ENCODE data around the gene ZNF77.

The ZNF77 gene

DNA sequence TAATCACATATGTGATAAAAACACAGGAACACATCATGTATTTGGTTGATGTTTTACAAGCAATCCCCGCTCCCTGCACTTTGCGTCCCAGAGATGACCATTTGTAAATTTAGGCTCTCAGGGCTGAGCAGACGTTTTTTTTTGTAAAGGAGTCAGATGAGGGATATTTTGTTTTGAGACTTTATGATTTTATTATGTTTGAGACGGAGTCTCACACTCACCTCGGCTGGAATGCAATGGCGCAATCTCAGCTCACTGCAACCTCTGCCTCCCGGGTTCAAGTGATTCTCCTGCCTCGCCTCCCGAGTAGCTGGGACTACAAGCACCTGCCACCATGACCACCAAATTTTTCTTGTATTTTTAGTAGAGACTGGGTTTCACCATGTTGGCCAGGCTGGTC, 34.0 kb upstream of the ZNF77 start:
- Histone ChIP-seq H3K4me2 (ENCODE audit: low read length) (no peak overlapping the region), H3K79me2 (ENCODE audit: insufficient read depth, low read length) (no peaks in the 10 kb centered on the region), H3F3A (ENCODE audit: insufficient read depth, low read length) (no peaks in the 10 kb centered on the region), H3K36me3 (ENCODE audit: insufficient read depth, low read length) (no peaks in the 10 kb centered on the region), H3K4me1 (ENCODE audit: insufficient read depth, low read length, severe bottlenecking) (no peaks in the 10 kb centered on the region), H3K9ac (ENCODE audit: low read length) (no peak overlapping the region), H3K27me3 (ENCODE audit: insufficient read depth, low read length) (no peaks in the 10 kb centered on the region), H3K4me3 (ENCODE audit: low read depth, low read length, poor library complexity, severe bottlenecking) (no peak overlapping the region), H4K20me1 (ENCODE audit: insufficient read depth, low read length) (no peaks in the 10 kb centered on the region), H3K9me3 (ENCODE audit: low read length) (no peaks in the 10 kb centered on the region), H2AFZ (ENCODE audit: low read length) (no peak overlapping the region), H3K27ac (ENCODE audit: low read depth, low read length, poor library complexity, severe bottlenecking) (no peak overlapping the region), H3K9me2 (ENCODE audit: low read depth, low read length) (no peaks in the 10 kb centered on the region)
- TF ChIP-seq, protein P1, sequence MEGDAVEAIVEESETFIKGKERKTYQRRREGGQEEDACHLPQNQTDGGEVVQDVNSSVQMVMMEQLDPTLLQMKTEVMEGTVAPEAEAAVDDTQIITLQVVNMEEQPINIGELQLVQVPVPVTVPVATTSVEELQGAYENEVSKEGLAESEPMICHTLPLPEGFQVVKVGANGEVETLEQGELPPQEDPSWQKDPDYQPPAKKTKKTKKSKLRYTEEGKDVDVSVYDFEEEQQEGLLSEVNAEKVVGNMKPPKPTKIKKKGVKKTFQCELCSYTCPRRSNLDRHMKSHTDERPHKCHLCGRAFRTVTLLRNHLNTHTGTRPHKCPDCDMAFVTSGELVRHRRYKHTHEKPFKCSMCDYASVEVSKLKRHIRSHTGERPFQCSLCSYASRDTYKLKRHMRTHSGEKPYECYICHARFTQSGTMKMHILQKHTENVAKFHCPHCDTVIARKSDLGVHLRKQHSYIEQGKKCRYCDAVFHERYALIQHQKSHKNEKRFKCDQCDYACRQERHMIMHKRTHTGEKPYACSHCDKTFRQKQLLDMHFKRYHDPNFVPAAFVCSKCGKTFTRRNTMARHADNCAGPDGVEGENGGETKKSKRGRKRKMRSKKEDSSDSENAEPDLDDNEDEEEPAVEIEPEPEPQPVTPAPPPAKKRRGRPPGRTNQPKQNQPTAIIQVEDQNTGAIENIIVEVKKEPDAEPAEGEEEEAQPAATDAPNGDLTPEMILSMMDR (IDR thresholded peaks at IDR 0.05; ENCODE audit: low read length): no peak
- no peak for TF ChIP-seq EZH2 (IDR thresholded peaks at IDR 0.05; ENCODE audit: borderline replicate concordance, low read length)

DNA sequence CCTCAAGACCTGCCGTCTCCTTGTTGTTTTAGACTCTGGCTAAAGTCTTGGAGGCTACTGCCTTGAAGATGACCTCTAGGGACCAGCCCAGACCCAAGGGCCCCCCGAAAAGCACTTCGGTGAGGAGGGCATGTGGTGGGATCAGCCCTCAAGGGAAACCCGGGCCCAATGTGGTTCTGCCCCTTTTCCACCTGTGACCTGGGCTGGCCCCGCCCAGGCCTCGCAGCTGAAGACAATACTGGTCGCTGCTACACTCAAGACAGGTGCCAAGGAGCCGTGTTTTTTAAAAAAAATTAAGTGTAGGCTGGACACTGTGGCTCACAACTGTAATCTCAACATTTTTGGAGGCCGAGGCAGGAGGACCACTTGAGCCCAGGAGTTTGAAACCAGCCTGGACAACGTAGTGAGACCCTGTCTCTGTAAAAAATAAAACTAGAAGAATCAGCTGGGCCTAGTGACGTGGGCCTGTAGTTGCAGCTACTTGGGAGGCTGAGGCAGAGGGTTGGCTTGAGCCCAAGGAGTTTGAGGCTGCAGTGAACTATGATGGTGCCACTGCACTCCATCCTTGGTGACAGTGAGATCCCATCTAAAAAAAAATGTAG, 33.5 kb upstream of the ZNF77 start:
- Histone ChIP-seq H3K4me1 (ENCODE audit: insufficient read depth, low read length, severe bottlenecking) (no peaks in the 10 kb centered on the region), H4K20me1 (ENCODE audit: insufficient read depth, low read length) (no peaks in the 10 kb centered on the region), H3K4me2 (ENCODE audit: low read length) (no peak overlapping the region)

DNA sequence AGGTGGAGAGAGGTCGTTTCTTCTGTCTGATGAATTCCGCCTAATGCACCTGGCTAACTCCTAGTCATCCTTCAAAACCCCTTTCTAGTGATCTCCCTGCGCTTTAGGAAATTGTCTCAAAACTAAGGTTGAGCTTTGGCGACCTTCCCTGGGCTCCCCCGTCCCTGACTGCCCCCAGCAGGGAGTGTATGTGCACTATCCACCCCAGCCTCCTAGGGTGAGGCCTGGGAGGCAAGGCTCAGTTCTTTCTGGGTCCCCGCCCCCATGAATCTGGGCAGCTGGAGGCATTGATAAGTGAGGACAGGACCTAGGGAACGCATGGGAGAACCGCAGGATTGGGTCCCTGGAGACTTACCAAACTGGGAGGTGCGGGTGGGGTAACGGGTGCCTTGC, 33.0 kb upstream of the ZNF77 start:
- Histone ChIP-seq H3K4me2 (ENCODE audit: low read length) (no peak overlapping the region), H2AFZ (ENCODE audit: low read length) (no peak overlapping the region), H3K27me3 (ENCODE audit: insufficient read depth, low read length) (no peaks in the 10 kb centered on the region), H3F3A (ENCODE audit: insufficient read depth, low read length) (no peaks in the 10 kb centered on the region), H3K4me1 (ENCODE audit: insufficient read depth, low read length, severe bottlenecking) (no peaks in the 10 kb centered on the region), H3K36me3 (ENCODE audit: insufficient read depth, low read length) (no peaks in the 10 kb centered on the region), H3K9ac (ENCODE audit: low read length) (no peak overlapping the region), H3K27ac (ENCODE audit: low read depth, low read length, poor library complexity, severe bottlenecking) (no peak overlapping the region), H3K9me3 (ENCODE audit: low read length) (no peaks in the 10 kb centered on the region), H3K79me2 (ENCODE audit: insufficient read depth, low read length) (no peaks in the 10 kb centered on the region), H3K4me3 (ENCODE audit: low read depth, low read length, poor library complexity, severe bottlenecking) (no peak overlapping the region), H4K20me1 (ENCODE audit: insufficient read depth, low read length) (no peaks in the 10 kb centered on the region), H3K9me2 (ENCODE audit: low read depth, low read length) (no peaks in the 10 kb centered on the region)
- TF ChIP-seq, protein P1 (IDR thresholded peaks at IDR 0.05; ENCODE audit: low read length): no peak
- TF ChIP-seq EZH2 (IDR thresholded peaks at IDR 0.05; ENCODE audit: borderline replicate concordance, low read length): no peak

More for the DNA sequence above, 33.5 kb upstream of the ZNF77 start:
- H3F3A ChIP-seq (ENCODE audit: insufficient read depth, low read length): no peaks in the 10 kb centered on the region
- H3K4me3 ChIP-seq (ENCODE audit: low read depth, low read length, poor library complexity, severe bottlenecking): no peak overlapping the region
- no peaks in the 10 kb centered on the region for H3K79me2 ChIP-seq (ENCODE audit: insufficient read depth, low read length)
- no peaks in the 10 kb centered on the region for H3K36me3 ChIP-seq (ENCODE audit: insufficient read depth, low read length)
- H3K27me3 ChIP-seq (ENCODE audit: insufficient read depth, low read length): no peaks in the 10 kb centered on the region
- TF ChIP-seq EZH2 (IDR thresholded peaks at IDR 0.05; ENCODE audit: borderline replicate concordance, low read length): no peak
- TF ChIP-seq, protein P1 (IDR thresholded peaks at IDR 0.05; ENCODE audit: low read length): no peak
- no peak overlapping the region for H3K9ac ChIP-seq (ENCODE audit: low read length)
- H3K9me2 ChIP-seq (ENCODE audit: low read depth, low read length): no peaks in the 10 kb centered on the region
- H3K27ac ChIP-seq (ENCODE audit: low read depth, low read length, poor library complexity, severe bottlenecking): no peak overlapping the region
- H3K9me3 ChIP-seq (ENCODE audit: low read length): no peaks in the 10 kb centered on the region
- no peak overlapping the region for H2AFZ ChIP-seq (ENCODE audit: low read length)

Measured in OCI-LY1 (cell line).